Sigmoid colon (tissue), 3 donors: ENCODE results near the gene FAP.

Experiments
- CTCF ChIP-seq, 4 experiments: fragments of 450-650 bp in 3 of 4; fragments of 200-600 bp in 1 of 4; IDR thresholded peaks; one replicate each; pipeline ENCODE4 v1.5.1; 2016 to 2019; ENCODE audit warnings: antibody characterized with exemption in 4 of 4, mild to moderate bottlenecking in 3 of 4, moderate library complexity in 2 of 4
- POLR2A ChIP-seq, 2 donors: fragments of 450-650 bp; IDR thresholded peaks; one replicate each; pipeline ENCODE4 v1.6.1; 2016; ENCODE audit warnings: antibody characterized with exemption in 2 of 2, mild to moderate bottlenecking in 2 of 2, moderate library complexity in 2 of 2

GRCh38 chr2:162177301-162177700, 65.9 kb downstream of the FAP start:
- no peak for TF ChIP-seq CTCF (IDR thresholded peaks at IDR 0.05)
- TF ChIP-seq POLR2A (IDR thresholded peaks at IDR 0.05): no peak
